Measurements from ENCODE around the gene NOL9.

DNA sequence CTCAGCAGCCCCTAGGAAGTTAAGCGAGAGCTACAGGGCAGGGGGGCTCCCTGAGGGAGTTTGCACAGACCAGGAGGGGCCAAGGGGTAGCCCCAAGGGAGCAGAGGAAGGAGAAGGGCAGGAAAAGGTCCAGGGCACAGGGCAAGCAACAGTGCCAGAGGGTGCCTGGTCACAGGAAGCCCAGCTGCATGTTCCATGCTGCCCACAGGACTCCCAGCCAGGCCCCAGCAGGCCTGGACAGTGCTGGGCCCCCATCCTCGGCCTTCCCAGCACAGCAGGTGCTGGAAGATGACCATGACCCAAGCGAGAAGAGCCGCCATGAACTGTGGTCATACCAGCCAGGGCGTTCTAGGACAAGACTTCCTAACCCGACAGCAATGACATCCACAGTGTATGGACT, 37.3 kb upstream of the NOL9 start:
- no peak for TF ChIP-seq CTCF (IDR thresholded peaks at IDR 0.05; ENCODE audit: insufficient read depth, low read length)
- no peak for TF ChIP-seq SPI1 (IDR thresholded peaks at IDR 0.05; ENCODE audit: borderline replicate concordance, low read depth)
- TF ChIP-seq, protein P1, sequence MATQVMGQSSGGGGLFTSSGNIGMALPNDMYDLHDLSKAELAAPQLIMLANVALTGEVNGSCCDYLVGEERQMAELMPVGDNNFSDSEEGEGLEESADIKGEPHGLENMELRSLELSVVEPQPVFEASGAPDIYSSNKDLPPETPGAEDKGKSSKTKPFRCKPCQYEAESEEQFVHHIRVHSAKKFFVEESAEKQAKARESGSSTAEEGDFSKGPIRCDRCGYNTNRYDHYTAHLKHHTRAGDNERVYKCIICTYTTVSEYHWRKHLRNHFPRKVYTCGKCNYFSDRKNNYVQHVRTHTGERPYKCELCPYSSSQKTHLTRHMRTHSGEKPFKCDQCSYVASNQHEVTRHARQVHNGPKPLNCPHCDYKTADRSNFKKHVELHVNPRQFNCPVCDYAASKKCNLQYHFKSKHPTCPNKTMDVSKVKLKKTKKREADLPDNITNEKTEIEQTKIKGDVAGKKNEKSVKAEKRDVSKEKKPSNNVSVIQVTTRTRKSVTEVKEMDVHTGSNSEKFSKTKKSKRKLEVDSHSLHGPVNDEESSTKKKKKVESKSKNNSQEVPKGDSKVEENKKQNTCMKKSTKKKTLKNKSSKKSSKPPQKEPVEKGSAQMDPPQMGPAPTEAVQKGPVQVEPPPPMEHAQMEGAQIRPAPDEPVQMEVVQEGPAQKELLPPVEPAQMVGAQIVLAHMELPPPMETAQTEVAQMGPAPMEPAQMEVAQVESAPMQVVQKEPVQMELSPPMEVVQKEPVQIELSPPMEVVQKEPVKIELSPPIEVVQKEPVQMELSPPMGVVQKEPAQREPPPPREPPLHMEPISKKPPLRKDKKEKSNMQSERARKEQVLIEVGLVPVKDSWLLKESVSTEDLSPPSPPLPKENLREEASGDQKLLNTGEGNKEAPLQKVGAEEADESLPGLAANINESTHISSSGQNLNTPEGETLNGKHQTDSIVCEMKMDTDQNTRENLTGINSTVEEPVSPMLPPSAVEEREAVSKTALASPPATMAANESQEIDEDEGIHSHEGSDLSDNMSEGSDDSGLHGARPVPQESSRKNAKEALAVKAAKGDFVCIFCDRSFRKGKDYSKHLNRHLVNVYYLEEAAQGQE (IDR thresholded peaks at IDR 0.05; ENCODE audit: insufficient replicate concordance, low read depth), result no peak
